Tracheal epithelial cell (primary cell): ENCODE data around the gene TSPAN5. TPM values are rescaled to one million over a fixed set of nuclear protein-coding genes. Genes with fewer than 3 reads are reported as not detected.

Source experiments
- total RNA-seq: library from RNA; depleted of rRNA; stranded (reverse); fragments of >200 nt; gene quantifications from 2 replicates; pipeline ENCODE4 v1.2.1, GENCODE V29; 2014

Gene TSPAN5
- total RNA-seq, result 19.0 and 20.7 TPM in 2 replicates

DNA sequence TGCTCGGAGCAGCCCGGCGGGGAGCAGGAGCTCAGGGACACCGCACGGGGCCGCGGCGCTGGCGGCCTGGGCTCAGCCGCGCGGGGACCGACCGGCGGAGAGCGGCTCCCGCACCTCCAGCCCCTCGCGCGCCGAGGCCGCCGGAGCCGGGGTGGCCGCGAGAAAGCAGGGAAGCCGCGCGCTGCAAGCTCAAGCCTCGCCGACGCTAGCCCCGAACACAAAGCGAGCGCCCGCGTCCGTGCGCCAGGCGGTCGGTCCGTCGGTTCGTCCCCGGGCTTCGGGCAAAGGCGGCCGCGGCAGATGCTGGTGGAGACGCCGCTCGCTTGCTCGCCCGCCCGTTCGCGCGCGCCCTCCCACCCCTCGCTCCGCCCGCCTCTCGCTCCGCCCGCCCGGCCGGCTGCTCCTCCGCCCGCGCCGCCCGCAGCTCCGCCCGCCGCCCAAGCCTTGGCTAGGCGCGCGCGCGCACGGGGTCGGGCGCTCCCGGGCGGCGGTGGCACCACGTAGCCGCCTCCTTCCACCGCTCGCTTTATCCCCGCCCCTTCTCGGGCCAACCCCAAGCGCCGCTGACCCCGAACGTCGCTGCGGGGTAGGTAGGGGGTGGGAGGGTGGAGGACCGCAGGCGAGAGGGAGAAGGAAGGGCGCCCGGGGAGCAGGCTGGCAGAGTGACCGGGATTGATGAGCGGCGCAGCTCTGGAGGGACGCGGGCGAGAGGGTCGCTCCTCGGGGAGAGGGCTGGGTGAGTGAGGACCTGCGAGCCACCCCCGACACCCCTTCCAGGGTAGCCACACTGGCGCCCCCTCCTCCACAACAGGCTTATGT is at the start of gene TSPAN5:
Gene TSPAN5, minus strand, starts transcription at position 325 of the 819 bp plus-strand sequence.

